ENCODE data around the gene AP2A2.

The AP2A2 gene

DNA sequence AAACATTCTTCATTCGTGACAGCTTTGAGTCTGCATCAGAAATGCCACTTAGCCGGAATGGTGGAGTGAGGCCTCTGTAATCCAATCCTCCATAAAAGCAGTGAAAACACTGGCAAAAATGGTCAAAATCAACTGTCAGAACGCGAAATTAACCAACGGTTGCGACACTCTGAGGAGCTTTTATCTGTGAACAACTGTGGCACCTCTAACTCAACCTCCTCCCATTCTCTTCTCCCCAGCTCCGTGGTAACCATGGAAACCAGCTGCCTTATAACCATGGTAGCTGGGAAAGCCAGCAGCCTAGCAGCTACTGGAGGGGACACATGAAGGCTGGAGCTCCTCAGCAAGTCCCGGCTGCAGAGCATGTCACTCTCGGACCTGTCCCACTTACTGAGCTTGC lies 20.3 kb downstream of the AP2A2 start:
- H3K27me3 ChIP-seq (ENCODE audit: control insufficient read depth, insufficient read depth, low read length) = no peaks in the 10 kb centered on the region
- no peak overlapping the region for H3K4me3 ChIP-seq (ENCODE audit: low read length)
- H3K4me1 ChIP-seq (ENCODE audit: control insufficient read depth, insufficient read depth, low read length) = peaks cover 10% of the 10 kb centered on the region
- H3K36me3 ChIP-seq (ENCODE audit: insufficient read depth, low read length) = peaks cover 14% of the 10 kb centered on the region
- H3K9me3 ChIP-seq (replicated peaks; ENCODE audit: low read length) = no peaks in the 10 kb centered on the region
- no peak overlapping the region for H3K4me2 ChIP-seq (ENCODE audit: low read length)
- H3K9ac ChIP-seq (ENCODE audit: low read depth, low read length) = no peak overlapping the region

DNA sequence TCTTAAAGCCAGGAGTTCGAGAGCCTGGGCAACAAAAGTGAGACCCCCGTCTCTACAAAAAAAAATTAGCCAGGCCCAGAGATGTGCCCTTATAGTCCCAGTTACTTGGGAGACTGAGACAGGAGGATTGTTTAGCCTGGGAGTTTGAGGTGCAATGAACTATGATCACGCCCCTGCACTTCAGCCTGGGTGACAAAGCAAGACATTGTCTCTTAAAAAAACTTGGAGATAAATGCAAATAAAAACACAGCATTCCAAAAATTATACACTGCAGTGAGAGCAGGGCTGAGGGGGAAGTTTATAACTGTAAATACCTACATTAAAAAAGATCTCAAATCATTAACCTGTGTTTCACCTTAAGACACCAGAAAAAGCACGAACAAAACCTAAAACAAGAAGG lies 22.1 kb downstream of the AP2A2 start:
- no peaks in the 10 kb centered on the region for H3K9me3 ChIP-seq (replicated peaks; ENCODE audit: low read length)
- peaks cover 2% of the 10 kb centered on the region for H3K4me1 ChIP-seq (ENCODE audit: control insufficient read depth, insufficient read depth, low read length)
- H3K9ac ChIP-seq (ENCODE audit: low read depth, low read length) = no peak overlapping the region
- no peaks in the 10 kb centered on the region for H3K27me3 ChIP-seq (ENCODE audit: control insufficient read depth, insufficient read depth, low read length)
- peaks cover 14% of the 10 kb centered on the region for H3K36me3 ChIP-seq (ENCODE audit: insufficient read depth, low read length)
- H3K4me3 ChIP-seq (ENCODE audit: low read length) = no peak overlapping the region
- H3K4me2 ChIP-seq (ENCODE audit: low read length) = no peak overlapping the region

DNA sequence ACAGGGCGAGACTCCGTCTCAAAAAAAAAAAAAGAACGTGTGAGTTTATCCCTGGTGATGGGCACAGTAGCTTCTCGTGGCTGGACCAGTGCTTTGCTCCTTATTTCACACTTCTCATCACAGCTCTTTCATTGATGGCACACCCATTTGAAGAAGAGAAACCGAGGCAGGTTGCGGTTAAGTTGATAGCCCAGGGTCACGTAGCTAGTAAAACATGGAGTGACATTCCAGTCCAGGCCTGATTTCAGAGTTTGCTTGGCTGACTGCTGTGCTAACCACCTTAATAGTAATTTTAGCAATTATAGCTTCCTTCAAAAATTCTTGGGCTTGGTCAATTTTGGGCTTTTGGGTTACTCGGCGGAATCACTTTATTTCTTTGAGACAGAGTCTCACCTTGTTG lies 25.8 kb downstream of the AP2A2 start:
- Histone ChIP-seq H3K4me1 (ENCODE audit: control insufficient read depth, insufficient read depth, low read length) (no peaks in the 10 kb centered on the region), H3K36me3 (ENCODE audit: insufficient read depth, low read length) (peaks cover 5% of the 10 kb centered on the region), H3K9ac (ENCODE audit: low read depth, low read length) (no peak overlapping the region), H3K27me3 (ENCODE audit: control insufficient read depth, insufficient read depth, low read length) (no peaks in the 10 kb centered on the region), H3K4me2 (ENCODE audit: low read length) (no peak overlapping the region), H3K9me3 (replicated peaks; ENCODE audit: low read length) (no peaks in the 10 kb centered on the region), H3K4me3 (ENCODE audit: low read length) (no peak overlapping the region)

DNA sequence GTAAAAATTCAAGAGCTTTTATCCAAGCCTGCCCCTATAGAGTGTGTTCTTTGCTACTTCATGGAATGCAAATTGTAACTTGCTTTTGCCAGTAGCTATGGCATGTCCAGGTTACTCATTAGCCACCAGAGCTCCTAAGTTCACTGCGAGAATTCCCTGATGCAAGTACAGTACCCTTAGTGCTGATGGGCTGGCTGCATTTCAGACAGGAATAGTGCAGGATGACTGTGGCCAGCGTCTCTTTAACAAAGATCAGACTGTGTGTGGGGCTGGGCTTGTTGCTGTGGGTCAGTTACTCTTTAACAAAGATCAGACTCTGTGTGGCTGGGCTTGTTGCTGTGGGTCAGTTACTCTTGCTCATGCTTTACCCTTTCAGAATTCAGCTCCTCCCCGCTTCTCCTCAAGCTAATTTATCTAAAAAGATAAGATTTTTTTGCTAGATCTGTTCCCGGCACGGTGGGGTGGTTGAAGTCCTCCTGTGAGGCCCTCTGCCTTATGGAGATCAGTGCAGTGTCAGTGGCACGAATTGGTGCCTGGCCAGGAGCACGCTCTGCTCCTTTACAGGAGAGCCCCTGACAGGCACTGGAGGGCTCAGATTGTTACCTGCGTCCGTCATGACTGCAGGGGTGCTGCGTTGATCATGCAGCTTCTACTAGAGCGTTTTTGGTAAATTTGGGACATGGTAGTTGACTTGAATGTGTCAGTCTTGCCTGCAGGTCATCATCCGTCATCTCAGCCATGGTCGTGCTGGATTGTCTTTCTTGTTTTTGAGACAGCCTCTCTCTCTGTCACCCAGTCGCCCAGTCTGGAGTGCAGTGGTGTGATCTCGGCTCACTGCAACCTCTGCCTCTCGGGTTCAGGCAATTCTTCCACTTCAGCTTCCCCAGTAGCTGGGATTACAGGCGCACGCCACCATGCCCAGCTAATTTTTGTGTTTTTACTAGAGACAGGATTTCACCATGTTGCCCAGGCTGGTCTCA lies 27.0 kb downstream of the AP2A2 start:
- Histone ChIP-seq H3K9me3 (replicated peaks; ENCODE audit: low read length) (no peaks in the 10 kb centered on the region), H3K4me1 (ENCODE audit: control insufficient read depth, insufficient read depth, low read length) (no peaks in the 10 kb centered on the region), H3K27me3 (ENCODE audit: control insufficient read depth, insufficient read depth, low read length) (no peaks in the 10 kb centered on the region), H3K36me3 (ENCODE audit: insufficient read depth, low read length) (peaks cover 11% of the 10 kb centered on the region), H3K9ac (ENCODE audit: low read depth, low read length) (no peak overlapping the region), H3K4me3 (ENCODE audit: low read length) (no peak overlapping the region), H3K4me2 (ENCODE audit: low read length) (no peak overlapping the region)

DNA sequence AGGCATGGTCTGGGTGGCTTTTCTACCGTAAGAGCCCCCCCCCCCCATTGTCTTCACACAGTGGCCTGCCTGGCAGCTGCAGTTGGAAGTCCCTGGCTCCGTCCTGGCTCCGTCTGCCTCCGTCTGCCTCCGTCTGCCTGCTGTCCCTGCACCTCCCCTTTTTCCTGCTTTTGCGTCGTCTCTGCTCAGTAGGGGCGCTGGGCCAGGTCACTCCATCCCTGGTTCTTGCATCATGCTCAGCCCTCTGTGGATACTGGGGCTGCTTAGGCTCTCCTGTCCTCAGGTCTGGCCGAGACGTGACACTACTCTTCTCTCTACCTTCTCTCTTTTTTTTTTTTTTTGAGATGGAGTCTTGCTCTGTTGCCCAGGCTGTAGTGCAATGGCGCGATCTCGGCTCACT lies 27.8 kb downstream of the AP2A2 start:
- H3K4me1 ChIP-seq (ENCODE audit: control insufficient read depth, insufficient read depth, low read length) = no peaks in the 10 kb centered on the region
- H3K27me3 ChIP-seq (ENCODE audit: control insufficient read depth, insufficient read depth, low read length) = no peaks in the 10 kb centered on the region
- H3K4me2 ChIP-seq (ENCODE audit: low read length) = no peak overlapping the region
- H3K4me3 ChIP-seq (ENCODE audit: low read length) = no peak overlapping the region
- H3K9me3 ChIP-seq (replicated peaks; ENCODE audit: low read length) = no peaks in the 10 kb centered on the region
- no peak overlapping the region for H3K9ac ChIP-seq (ENCODE audit: low read depth, low read length)
- H3K36me3 ChIP-seq (ENCODE audit: insufficient read depth, low read length) = peaks cover 10% of the 10 kb centered on the region

DNA sequence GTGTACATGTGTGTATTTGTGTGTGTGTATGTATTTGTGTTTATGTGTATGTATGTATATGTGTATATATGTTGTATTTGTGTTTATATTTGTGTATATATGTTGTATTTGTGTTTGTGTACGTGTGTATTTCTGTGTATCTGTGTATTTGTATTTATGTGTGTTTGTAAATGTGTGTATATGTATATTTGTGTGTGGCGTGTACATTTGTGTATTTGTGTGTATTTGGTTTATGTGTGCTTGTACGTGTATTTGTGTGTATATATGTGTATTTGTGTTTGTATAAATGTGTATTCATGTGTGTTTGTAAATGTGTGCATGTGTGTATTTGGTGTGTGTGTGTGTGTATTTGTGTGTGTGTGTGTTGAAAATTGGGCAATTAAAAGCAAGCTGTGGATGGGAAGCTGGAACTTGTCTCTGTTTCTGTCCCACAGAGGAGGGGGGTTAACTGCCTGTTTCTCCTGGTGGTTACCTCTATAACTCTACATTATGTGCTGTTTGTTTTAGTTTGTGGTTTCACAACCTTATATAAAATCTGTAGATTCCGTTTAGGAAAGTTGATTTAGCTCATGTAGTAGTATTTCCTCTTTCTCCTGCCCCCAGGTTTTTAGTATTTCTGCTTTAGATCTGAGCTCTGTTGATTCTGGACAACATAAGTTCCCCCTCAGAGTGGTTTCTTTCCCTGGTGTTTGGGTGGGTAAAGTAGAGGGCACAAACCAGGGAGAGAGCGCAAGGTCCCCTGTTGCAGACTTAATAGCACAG lies 28.9 kb downstream of the AP2A2 start:
- Histone ChIP-seq H3K36me3 (ENCODE audit: insufficient read depth, low read length) (peaks cover 16% of the 10 kb centered on the region), H3K4me2 (ENCODE audit: low read length) (no peak overlapping the region), H3K9me3 (replicated peaks; ENCODE audit: low read length) (no peaks in the 10 kb centered on the region), H3K4me3 (ENCODE audit: low read length) (no peak overlapping the region), H3K27me3 (ENCODE audit: control insufficient read depth, insufficient read depth, low read length) (no peaks in the 10 kb centered on the region), H3K4me1 (ENCODE audit: control insufficient read depth, insufficient read depth, low read length) (no peaks in the 10 kb centered on the region), H3K9ac (ENCODE audit: low read depth, low read length) (no peak overlapping the region)

DNA sequence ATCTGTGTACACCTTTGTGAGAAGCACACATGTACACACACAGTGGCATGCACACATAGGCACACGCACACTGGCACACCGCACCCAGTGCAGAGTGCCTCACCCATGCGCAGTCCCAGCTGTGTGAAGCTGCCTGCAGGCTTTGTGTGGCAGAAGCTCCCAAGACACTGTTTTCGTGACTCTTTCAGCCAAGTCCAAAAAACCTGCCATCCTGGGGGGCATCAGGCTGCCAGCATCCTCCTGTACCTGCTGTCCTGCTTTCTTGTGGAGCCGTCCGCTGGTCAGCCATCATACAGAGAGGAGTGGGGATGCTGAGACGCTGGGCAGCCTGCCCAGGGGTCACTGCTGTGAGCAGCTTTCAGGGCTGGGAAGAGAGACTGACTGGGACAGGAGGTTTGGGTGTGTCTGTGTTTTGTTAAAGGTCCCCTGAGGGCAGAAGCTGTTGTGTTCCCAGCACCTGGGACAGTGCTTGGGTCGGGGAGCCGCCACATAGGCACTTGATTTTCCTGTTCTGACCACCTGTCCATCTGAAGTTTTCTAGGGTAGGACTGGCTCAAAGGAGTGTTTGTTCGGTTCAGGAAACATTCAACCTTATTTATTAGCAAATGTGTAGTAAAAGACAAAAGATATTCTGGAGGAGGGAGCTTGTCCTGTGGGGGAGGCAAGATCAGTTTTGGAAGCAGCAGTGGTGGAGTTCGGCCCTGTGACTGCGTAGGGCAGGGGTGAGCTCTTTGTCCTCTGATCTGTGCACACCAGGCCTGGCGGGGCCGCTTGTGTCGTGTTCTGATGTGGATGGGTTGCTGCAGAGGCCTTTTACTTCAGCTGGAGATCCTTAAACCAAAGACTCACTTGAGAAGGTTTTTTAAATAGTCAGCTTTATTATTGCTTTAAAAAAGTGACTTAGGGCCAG lies 29.7 kb downstream of the AP2A2 start:
- Histone ChIP-seq H3K36me3 (ENCODE audit: insufficient read depth, low read length) (peaks cover 19% of the 10 kb centered on the region), H3K9me3 (replicated peaks; ENCODE audit: low read length) (no peaks in the 10 kb centered on the region), H3K9ac (ENCODE audit: low read depth, low read length) (no peak overlapping the region), H3K4me3 (ENCODE audit: low read length) (no peak overlapping the region), H3K4me1 (ENCODE audit: control insufficient read depth, insufficient read depth, low read length) (no peaks in the 10 kb centered on the region), H3K4me2 (ENCODE audit: low read length) (no peak overlapping the region), H3K27me3 (ENCODE audit: control insufficient read depth, insufficient read depth, low read length) (no peaks in the 10 kb centered on the region)

DNA sequence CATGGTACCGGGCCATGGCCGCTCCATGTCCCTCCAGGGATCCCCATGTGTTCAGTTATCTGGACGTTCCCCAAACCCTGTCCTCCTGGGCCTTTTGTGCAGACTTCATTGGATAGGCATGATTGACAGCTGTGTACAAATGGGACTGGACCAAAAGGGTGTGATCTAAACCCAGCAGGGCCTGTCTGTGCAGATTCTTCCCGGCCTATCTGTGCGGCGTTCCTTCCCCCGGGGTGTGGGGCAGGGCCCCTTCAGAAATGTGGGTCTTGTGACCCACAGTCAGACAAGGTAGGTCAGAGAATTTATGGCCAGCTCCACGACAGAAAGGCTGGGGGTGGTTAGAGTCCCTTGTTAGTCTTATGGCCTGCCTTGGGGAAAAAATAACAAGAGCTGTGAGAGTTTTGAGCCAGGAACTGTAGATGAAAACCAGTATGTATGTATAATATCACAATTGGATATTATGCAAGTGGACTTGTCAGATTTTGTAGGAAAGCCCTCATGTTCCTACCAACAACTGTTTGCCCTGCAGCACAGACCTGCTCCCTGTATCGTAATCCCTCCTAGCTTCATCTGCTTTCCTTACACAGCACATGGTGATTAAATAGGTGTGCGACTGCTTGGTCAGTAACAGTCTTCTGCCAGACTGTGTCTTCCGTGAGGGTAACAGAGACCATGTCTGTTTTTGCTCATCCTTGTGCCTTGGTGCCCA lies 31.7 kb downstream of the AP2A2 start:
- Histone ChIP-seq H3K27me3 (ENCODE audit: control insufficient read depth, insufficient read depth, low read length) (no peaks in the 10 kb centered on the region), H3K4me1 (ENCODE audit: control insufficient read depth, insufficient read depth, low read length) (no peaks in the 10 kb centered on the region), H3K4me3 (ENCODE audit: low read length) (no peak overlapping the region), H3K9me3 (replicated peaks; ENCODE audit: low read length) (no peaks in the 10 kb centered on the region), H3K36me3 (ENCODE audit: insufficient read depth, low read length) (peaks cover 29% of the 10 kb centered on the region), H3K4me2 (ENCODE audit: low read length) (no peak overlapping the region), H3K9ac (ENCODE audit: low read depth, low read length) (no peak overlapping the region)

DNA sequence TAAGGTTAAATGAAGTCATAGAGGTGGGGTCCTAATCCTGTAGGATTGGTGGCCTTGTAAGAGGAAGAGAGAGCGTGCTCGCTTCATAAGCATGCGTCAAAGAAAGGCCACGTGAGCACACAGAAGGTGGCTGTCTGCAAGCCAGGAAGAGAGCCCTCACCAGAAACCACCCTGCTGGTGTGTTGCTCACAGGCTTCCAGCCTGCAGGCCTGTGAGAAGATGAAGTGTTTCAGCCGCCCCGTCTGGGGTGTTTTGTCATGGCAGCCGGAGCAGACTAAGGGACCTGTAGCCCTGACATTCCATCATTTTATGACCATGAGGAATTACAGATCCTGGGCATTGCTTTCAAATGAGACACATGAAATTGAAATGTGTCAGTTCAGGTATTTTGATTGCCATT lies 32.4 kb downstream of the AP2A2 start:
- Histone ChIP-seq H3K4me2 (ENCODE audit: low read length) (no peak overlapping the region), H3K36me3 (ENCODE audit: insufficient read depth, low read length) (peaks cover 29% of the 10 kb centered on the region), H3K4me3 (ENCODE audit: low read length) (no peak overlapping the region), H3K9me3 (replicated peaks; ENCODE audit: low read length) (no peaks in the 10 kb centered on the region), H3K27me3 (ENCODE audit: control insufficient read depth, insufficient read depth, low read length) (no peaks in the 10 kb centered on the region), H3K9ac (ENCODE audit: low read depth, low read length) (no peak overlapping the region), H3K4me1 (ENCODE audit: control insufficient read depth, insufficient read depth, low read length) (no peaks in the 10 kb centered on the region)

DNA sequence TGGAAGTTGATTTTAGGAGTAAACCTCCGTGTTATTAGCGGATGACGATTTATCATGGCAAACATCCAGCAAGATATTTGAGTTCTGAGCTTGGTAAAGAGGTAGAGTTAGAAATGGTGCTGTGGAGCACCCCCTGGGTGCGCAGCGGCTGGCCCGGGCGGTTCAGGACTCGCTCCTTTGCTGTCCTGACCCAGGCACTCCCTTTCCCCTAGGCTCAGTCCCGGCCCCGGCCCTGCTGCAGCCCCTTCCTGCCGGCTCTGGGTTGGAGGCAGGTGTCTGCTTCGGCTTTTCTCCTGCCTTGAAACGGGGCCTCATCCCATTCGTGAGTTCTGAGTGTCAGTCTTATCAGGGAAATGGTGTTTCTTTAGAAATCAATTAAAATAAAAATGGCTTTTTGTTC lies 33.4 kb downstream of the AP2A2 start:
- H3K27me3 ChIP-seq (ENCODE audit: control insufficient read depth, insufficient read depth, low read length) = no peaks in the 10 kb centered on the region
- H3K4me3 ChIP-seq (ENCODE audit: low read length) = no peak overlapping the region
- peaks cover 35% of the 10 kb centered on the region for H3K36me3 ChIP-seq (ENCODE audit: insufficient read depth, low read length)
- H3K4me2 ChIP-seq (ENCODE audit: low read length) = no peak overlapping the region
- H3K4me1 ChIP-seq (ENCODE audit: control insufficient read depth, insufficient read depth, low read length) = no peaks in the 10 kb centered on the region
- H3K9ac ChIP-seq (ENCODE audit: low read depth, low read length) = no peak overlapping the region
- H3K9me3 ChIP-seq (replicated peaks; ENCODE audit: low read length) = no peaks in the 10 kb centered on the region

All from skeletal muscle satellite cell (primary cell).